ENCODE results near the gene ZSCAN20. TPM values are rescaled to one million over a fixed set of nuclear protein-coding genes. Genes with fewer than 3 reads are reported as not detected.

ZSCAN20 gene
- total and polyA plus RNA-seq, 2 of the 4 experiments (the other 2 are of a cell fraction): 2.1 to 11.1 TPM

DNA sequence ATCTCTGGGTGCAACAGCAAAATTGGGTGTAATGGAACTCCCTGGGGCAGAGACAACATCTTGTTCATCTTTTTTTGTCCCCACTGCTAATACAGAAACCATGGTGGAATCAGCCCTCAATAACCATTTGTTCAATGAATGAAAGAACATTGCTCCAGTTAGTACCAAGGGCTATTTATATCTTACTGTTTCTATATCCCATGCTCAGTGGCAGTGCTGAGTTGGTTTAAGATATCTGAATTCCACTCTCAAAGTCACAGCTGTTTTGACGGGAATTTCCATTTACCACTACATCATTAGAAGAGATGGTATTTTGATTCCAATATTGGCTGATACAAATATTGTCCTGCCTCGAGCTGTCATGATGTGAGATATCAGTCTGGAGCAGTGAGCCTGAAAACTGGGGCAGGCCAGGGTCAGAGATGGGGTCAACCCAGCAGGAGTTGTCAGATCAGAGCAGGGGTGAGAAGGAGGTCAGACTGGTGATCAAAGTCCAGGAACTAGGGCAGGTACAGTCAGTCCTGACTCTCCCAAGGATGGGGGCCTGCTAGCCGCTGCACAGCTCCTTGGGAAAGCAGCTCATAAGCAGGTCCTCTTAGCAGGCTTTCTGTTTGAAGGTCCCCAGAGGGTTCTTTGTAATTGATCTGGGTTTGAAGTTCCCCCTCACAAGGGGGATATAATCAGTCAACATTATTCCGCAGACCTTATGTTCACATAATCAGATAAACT, 35.7 kb upstream of the ZSCAN20 start:
- peaks cover 10% of the 10 kb centered on the region for H3K4me1 ChIP-seq (ENCODE audit: control insufficient read depth, insufficient read depth, low read length)
- no peak overlapping the region for H3K27ac ChIP-seq (ENCODE audit: insufficient read depth, low read length)
- intact Hi-C loops (cut with micrococcal nuclease): no loop called here
- H2AK9ac ChIP-seq (replicated peaks; ENCODE audit: low read depth, low read length, poor library complexity): no peak overlapping the region
- peak overlapping the region; percentile 28 for H2AK5ac ChIP-seq (ENCODE audit: low read depth, low read length)
- H2BK20ac ChIP-seq (ENCODE audit: low read depth, low read length): no peak overlapping the region
- TF ChIP-seq NFE2L2 (IDR thresholded peaks at IDR 0.05; ENCODE audit: low read depth, low read length) (no peak), FOS (IDR thresholded peaks at IDR 0.05; ENCODE audit: low read depth, low read length) (no peak), CHD1 (IDR thresholded peaks at IDR 0.05; ENCODE audit: low read depth, low read length) (no peak), MAZ (IDR thresholded peaks at IDR 0.05; ENCODE audit: borderline replicate concordance, low read depth, low read length) (no peak), SMC3 (IDR thresholded peaks at IDR 0.05; ENCODE audit: low read depth, low read length) (no peak), RFX5 (IDR thresholded peaks at IDR 0.05; ENCODE audit: low read depth, low read length) (no peak), CEBPB (IDR thresholded peaks at IDR 0.05; ENCODE audit: low read depth, low read length) (no peak), RCOR1 (IDR thresholded peaks at IDR 0.05; ENCODE audit: insufficient replicate concordance, low read length) (no peak), MAFK (IDR thresholded peaks at IDR 0.05; ENCODE audit: low read depth, low read length) (no peak), POLR2A (IDR thresholded peaks at IDR 0.05; ENCODE audit: low read depth, low read length) (no peak)
- TF ChIP-seq, protein P1, sequence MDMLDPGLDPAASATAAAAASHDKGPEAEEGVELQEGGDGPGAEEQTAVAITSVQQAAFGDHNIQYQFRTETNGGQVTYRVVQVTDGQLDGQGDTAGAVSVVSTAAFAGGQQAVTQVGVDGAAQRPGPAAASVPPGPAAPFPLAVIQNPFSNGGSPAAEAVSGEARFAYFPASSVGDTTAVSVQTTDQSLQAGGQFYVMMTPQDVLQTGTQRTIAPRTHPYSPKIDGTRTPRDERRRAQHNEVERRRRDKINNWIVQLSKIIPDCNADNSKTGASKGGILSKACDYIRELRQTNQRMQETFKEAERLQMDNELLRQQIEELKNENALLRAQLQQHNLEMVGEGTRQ (IDR thresholded peaks at IDR 0.05; ENCODE audit: low read depth, low read length): no peak
- TF ChIP-seq, protein P2, sequence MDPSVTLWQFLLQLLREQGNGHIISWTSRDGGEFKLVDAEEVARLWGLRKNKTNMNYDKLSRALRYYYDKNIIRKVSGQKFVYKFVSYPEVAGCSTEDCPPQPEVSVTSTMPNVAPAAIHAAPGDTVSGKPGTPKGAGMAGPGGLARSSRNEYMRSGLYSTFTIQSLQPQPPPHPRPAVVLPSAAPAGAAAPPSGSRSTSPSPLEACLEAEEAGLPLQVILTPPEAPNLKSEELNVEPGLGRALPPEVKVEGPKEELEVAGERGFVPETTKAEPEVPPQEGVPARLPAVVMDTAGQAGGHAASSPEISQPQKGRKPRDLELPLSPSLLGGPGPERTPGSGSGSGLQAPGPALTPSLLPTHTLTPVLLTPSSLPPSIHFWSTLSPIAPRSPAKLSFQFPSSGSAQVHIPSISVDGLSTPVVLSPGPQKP (IDR thresholded peaks at IDR 0.05; ENCODE audit: borderline replicate concordance, low read depth, low read length): no peak
- TF ChIP-seq, protein P3, sequence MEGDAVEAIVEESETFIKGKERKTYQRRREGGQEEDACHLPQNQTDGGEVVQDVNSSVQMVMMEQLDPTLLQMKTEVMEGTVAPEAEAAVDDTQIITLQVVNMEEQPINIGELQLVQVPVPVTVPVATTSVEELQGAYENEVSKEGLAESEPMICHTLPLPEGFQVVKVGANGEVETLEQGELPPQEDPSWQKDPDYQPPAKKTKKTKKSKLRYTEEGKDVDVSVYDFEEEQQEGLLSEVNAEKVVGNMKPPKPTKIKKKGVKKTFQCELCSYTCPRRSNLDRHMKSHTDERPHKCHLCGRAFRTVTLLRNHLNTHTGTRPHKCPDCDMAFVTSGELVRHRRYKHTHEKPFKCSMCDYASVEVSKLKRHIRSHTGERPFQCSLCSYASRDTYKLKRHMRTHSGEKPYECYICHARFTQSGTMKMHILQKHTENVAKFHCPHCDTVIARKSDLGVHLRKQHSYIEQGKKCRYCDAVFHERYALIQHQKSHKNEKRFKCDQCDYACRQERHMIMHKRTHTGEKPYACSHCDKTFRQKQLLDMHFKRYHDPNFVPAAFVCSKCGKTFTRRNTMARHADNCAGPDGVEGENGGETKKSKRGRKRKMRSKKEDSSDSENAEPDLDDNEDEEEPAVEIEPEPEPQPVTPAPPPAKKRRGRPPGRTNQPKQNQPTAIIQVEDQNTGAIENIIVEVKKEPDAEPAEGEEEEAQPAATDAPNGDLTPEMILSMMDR (conservative IDR thresholded peaks at IDR 0.05; ENCODE audit: low read depth, low read length): no peak
- H3K36me3 ChIP-seq (ENCODE audit: control insufficient read depth, insufficient read depth, low read length): no peaks in the 10 kb centered on the region
- WGBS, 2 experiments (ENCODE audit: extremely low coverage in 2 of 2, insufficient read length in 1 of 2): 40% methylated on average over 1 of the region's 4 CpGs; no CpG with 5 or more reads in 1 of the 2 experiments
- H3K4me3 ChIP-seq (ENCODE audit: insufficient read depth, low read depth, low read length): no peak overlapping the region
- no peak overlapping the region for H4K91ac ChIP-seq (ENCODE audit: insufficient read depth, low read depth, low read length)
- H3K4me2 ChIP-seq (ENCODE audit: low read depth, low read length): no peak overlapping the region
- H2BK120ac ChIP-seq (ENCODE audit: low read depth, low read length): no peak overlapping the region
- no peak overlapping the region for H3K9ac ChIP-seq (ENCODE audit: low read depth, low read length)
- in situ Hi-C loops (cut with MboI; ENCODE audit: low sequenced_read_pairs): no loop called here
- no peak overlapping the region for H2AFZ ChIP-seq (replicated peaks; ENCODE audit: low read length, poor library complexity)
- H3K79me1 ChIP-seq (ENCODE audit: low read depth in 1 of 2, low read length in 2 of 2): peaks cover 0 to 3% of the 10 kb centered on the region in 2 experiments; a peak in 1 of 4 replicates
- no peak overlapping the region for H3K56ac ChIP-seq (ENCODE audit: extremely low read depth, insufficient read depth, low read length)
- no peak for ATAC-seq (ENCODE audit: low read depth)
- H3K18ac ChIP-seq (ENCODE audit: low read depth, low read length): no peak overlapping the region
- 0 out of 2 replicates have a peak overlapping the region, but pooled peaks have one; percentile 31 for H3K14ac ChIP-seq (replicated peaks; ENCODE audit: low read depth, low read length)
- no peak overlapping the region for H4K5ac ChIP-seq (ENCODE audit: low read depth, low read length)
- ChIA-PET CTCF (no interaction called here), POLR2A (ENCODE audit: unreplicated experiment) (no interaction called here)
- no TSS peak for BruUV-seq (replicated peaks)
- H3K23ac ChIP-seq (ENCODE audit: low read depth, low read length): no peak overlapping the region
- H3K27me3 ChIP-seq (ENCODE audit: control insufficient read depth, insufficient read depth, low read length): no peaks in the 10 kb centered on the region
- H4K8ac ChIP-seq (ENCODE audit: low read depth in 2 of 2, low read length in 2 of 2): no peak overlapping the region
- H4K20me1 ChIP-seq (ENCODE audit: insufficient read depth, low read length): no peaks in the 10 kb centered on the region; the same call in 1 of the 2 replicates
- DNase-seq: peak; percentile 28
- no peaks in the 10 kb centered on the region for H3K9me3 ChIP-seq (ENCODE audit: control insufficient read depth, insufficient read depth, low read length)
- H3K9me1 ChIP-seq (ENCODE audit: insufficient read depth, low read length): peaks cover 7% of the 10 kb centered on the region
- H3K4ac ChIP-seq (ENCODE audit: low read depth, low read length): no peak overlapping the region
- dilution Hi-C loops (cut with HindIII; ENCODE audit: low sequenced_read_pairs, unreplicated experiment): no loop called here
- peak overlapping the region; percentile 20; the same call in 1 of the 3 replicates for H2BK15ac ChIP-seq (ENCODE audit: low read depth, low read length)
- H2BK5ac ChIP-seq (ENCODE audit: low read depth, low read length, poor library complexity, severe bottlenecking): no peak overlapping the region

Data from IMR-90 (cell line).